Upper lobe of left lung (tissue), 6 donors: Measurements from ENCODE around the gene TMEM9B. TPM values are rescaled to one million over a fixed set of nuclear protein-coding genes. Genes with fewer than 3 reads are reported as not detected.
"Not testable (repeated sequence)": the region's sequence is repeated elsewhere in the genome, so short reads cannot be mapped to it uniquely, and the experiment has no call there.

Experiments used
- ATAC-seq, 2 donors: fragments of 200-7000 bp; cut with Tn5 transposase; one replicate each; pipeline ENCODE4 v1.9.1; 2022; ENCODE audit warnings: mild to moderate bottlenecking in 2 of 2, moderate library complexity in 2 of 2; ENCODE audit not compliant: low FRiP score in 2 of 2
- DNase-seq, 2 donors: peaks; one replicate each; pipeline ENCODE4 v3.0.0-alpha.2; 2019 to 2020
- H3K27ac ChIP-seq, 4 donors: fragments of 200-600 bp; sonication (generic); one replicate each; pipeline ENCODE4 v1.5.1; 2016 to 2019
- H3K27me3 ChIP-seq, 4 donors: fragments of 200-600 bp; sonication (generic); one replicate each; pipeline ENCODE4 v1.5.1; 2017 to 2019
- H3K36me3 ChIP-seq, 4 donors: fragments of 200-600 bp; sonication (generic); one replicate each; pipeline ENCODE4 v1.5.1; 2016 to 2019
- H3K4me1 ChIP-seq, 4 donors: fragments of 200-600 bp; sonication (generic); one replicate each; pipeline ENCODE4 v1.5.1; 2018 to 2019
- H3K4me3 ChIP-seq, 4 donors: fragments of 200-600 bp; sonication (generic); one replicate each; pipeline ENCODE4 v1.5.1; 2017 to 2019; ENCODE audit warnings: mild to moderate bottlenecking in 2 of 4, moderate library complexity in 1 of 4
- H3K9me3 ChIP-seq, 4 donors: fragments of 200-600 bp; sonication (generic); one replicate each; pipeline ENCODE4 v1.5.1; 2018 to 2019
- CTCF ChIP-seq, 6 experiments: fragments of 450-650 bp in 4 of 6; fragments of 200-600 bp in 2 of 6; sonication (generic) in 2 of 6; IDR thresholded peaks; one replicate each; pipeline ENCODE4 v1.5.1; 2016 to 2019; ENCODE audit warnings: antibody characterized with exemption in 6 of 6
- EP300 ChIP-seq, 4 donors: sonication (generic); formaldehyde crosslinking; IDR thresholded peaks; one replicate each; pipeline ENCODE4 v1.5.1; 2017; ENCODE audit warnings: antibody characterized with exemption in 4 of 4, control low read depth in 2 of 4
- POLR2A ChIP-seq, 4 donors: fragments of 450-650 bp; IDR thresholded peaks; one replicate each; pipeline ENCODE4 v1.5.1; 2016 to 2017; ENCODE audit warnings: antibody characterized with exemption in 4 of 4, mild to moderate bottlenecking in 2 of 4
- POLR2AphosphoS5 ChIP-seq, 2 donors: sonication (generic); formaldehyde crosslinking; IDR thresholded peaks; one replicate each; pipeline ENCODE4 v1.5.1; 2017; ENCODE audit warnings: antibody characterized with exemption in 2 of 2
- WGBS, 2 donors: methylation state at CpG; one replicate each; pipeline ENCODE4 v1.1.5; 2017 to 2018; 5-methylcytosine and 5-hydroxymethylcytosine counted together
- total RNA-seq, 6 donors: library from RNA; depleted of rRNA in 4 of 6; stranded (reverse); fragments of >200 nt in 4 of 6; gene quantifications; one replicate each; pipeline versions ENCODE4 v1.1.0 to v1.2.1, GENCODE V29; 2016 to 2021
- donor health status: DM: no; HTN: no; CAD: no; lungs with moderate emphysema.
- donor health status: DM: no; HTN: yes; CAD: no; lungs with severe emphysema.

The TMEM9B gene
- total RNA-seq, 6 donors from 2014 or later: 23.0 to 86.6 (median 56.0) TPM

- DNase-seq (no peak), ATAC-seq (no peak)
- Histone ChIP-seq H3K27me3 (no peaks in the 10 kb centered on the region), H3K9me3 (no peaks in the 10 kb centered on the region), H3K27ac (no peak overlapping the region), H3K4me1 (no peaks in the 10 kb centered on the region), H3K4me3 (no peak overlapping the region), H3K36me3 (no peaks in the 10 kb centered on the region)
- TF ChIP-seq POLR2A (IDR thresholded peaks at IDR 0.05): no peak
- no peak for TF ChIP-seq POLR2AphosphoS5 (IDR thresholded peaks at IDR 0.05)
- no peak for TF ChIP-seq EP300 (IDR thresholded peaks at IDR 0.05)
- 58 to 77% methylated on average over 3 of the region's 3 CpGs for WGBS, 2 donors
These were observed 24.3 kb upstream of the TMEM9B start for GRCh38 chr11:8988329-8989234.

- WGBS, 2 donors: 81 to 88% methylated on average over 2 of the region's 2 CpGs
- no peak for ATAC-seq
- H3K27ac ChIP-seq: no peak overlapping the region
- H3K9me3 ChIP-seq: no peaks in the 10 kb centered on the region
- H3K4me1 ChIP-seq: no peaks in the 10 kb centered on the region
- H3K4me3 ChIP-seq: no peak overlapping the region
- no peak for DNase-seq
- TF ChIP-seq POLR2AphosphoS5 (IDR thresholded peaks at IDR 0.05) (no peak), CTCF (IDR thresholded peaks at IDR 0.05) (no peak), POLR2A (IDR thresholded peaks at IDR 0.05) (no peak), EP300 (IDR thresholded peaks at IDR 0.05) (no peak)
- no peaks in the 10 kb centered on the region for H3K27me3 ChIP-seq
- no peaks in the 10 kb centered on the region for H3K36me3 ChIP-seq
These were observed 23.2 kb upstream of the TMEM9B start for GRCh38 chr11:8987446-8987845.

- WGBS, 2 donors: 79 to 93% methylated on average over 5 to 6 of the region's 6 CpGs
- not testable (repeated sequence) for DNase-seq
These were observed 22.5 kb upstream of the TMEM9B start for GRCh38 chr11:8986772-8987171.

GRCh38 chr11:8985462-8985861, 21.2 kb upstream of the TMEM9B start:
- no peak for TF ChIP-seq POLR2AphosphoS5 (IDR thresholded peaks at IDR 0.05)
- TF ChIP-seq EP300 (IDR thresholded peaks at IDR 0.05): no peak
- no peak for TF ChIP-seq POLR2A (IDR thresholded peaks at IDR 0.05)
- TF ChIP-seq CTCF (IDR thresholded peaks at IDR 0.05): no peak
- no peak for ATAC-seq
- Histone ChIP-seq H3K4me1 (no peaks in the 10 kb centered on the region), H3K27ac (no peak overlapping the region), H3K36me3 (no peaks in the 10 kb centered on the region), H3K27me3 (no peaks in the 10 kb centered on the region), H3K9me3 (no peaks in the 10 kb centered on the region), H3K4me3 (no peak overlapping the region)
- DNase-seq: no peak
- 84 to 97% methylated on average over 5 of the region's 5 CpGs for WGBS, 2 donors

More at GRCh38 chr11:8986772-8987171, 22.5 kb upstream of the TMEM9B start:
- ATAC-seq, H3K9me3 ChIP-seq, H3K27me3 ChIP-seq, H3K36me3 ChIP-seq, H3K27ac ChIP-seq, H3K4me3 ChIP-seq, H3K4me1 ChIP-seq: not testable (repeated sequence)

GRCh38 chr11:8983552-8983951, 19.3 kb upstream of the TMEM9B start:
- Histone ChIP-seq H3K27ac (no peak overlapping the region), H3K36me3 (no peaks in the 10 kb centered on the region), H3K27me3 (no peaks in the 10 kb centered on the region), H3K4me3 (no peak overlapping the region), H3K4me1 (no peaks in the 10 kb centered on the region), H3K9me3 (no peaks in the 10 kb centered on the region)
- ATAC-seq (no peak), DNase-seq (no peak)
- no peak for TF ChIP-seq POLR2A (IDR thresholded peaks at IDR 0.05)
- TF ChIP-seq EP300 (IDR thresholded peaks at IDR 0.05): no peak
- TF ChIP-seq POLR2AphosphoS5 (IDR thresholded peaks at IDR 0.05): no peak
- 63 to 88% methylated on average over 2 of the region's 2 CpGs for WGBS, 2 donors

GRCh38 chr11:8980485-8980884, 16.2 kb upstream of the TMEM9B start:
- no peak overlapping the region for H3K27ac ChIP-seq
- no peaks in the 10 kb centered on the region for H3K4me1 ChIP-seq
- ATAC-seq: no peak
- H3K36me3 ChIP-seq: no peaks in the 10 kb centered on the region
- no peaks in the 10 kb centered on the region for H3K27me3 ChIP-seq
- TF ChIP-seq EP300 (IDR thresholded peaks at IDR 0.05) (no peak), POLR2AphosphoS5 (IDR thresholded peaks at IDR 0.05) (no peak), POLR2A (IDR thresholded peaks at IDR 0.05) (no peak), CTCF (IDR thresholded peaks at IDR 0.05) (no peak)
- WGBS, 2 donors: 79 to 85% methylated on average over 3 of the region's 3 CpGs
- H3K4me3 ChIP-seq: no peak overlapping the region
- H3K9me3 ChIP-seq: no peaks in the 10 kb centered on the region
- DNase-seq: no peak

- H3K27me3 ChIP-seq, H3K9me3 ChIP-seq, H3K27ac ChIP-seq, H3K4me1 ChIP-seq, H3K36me3 ChIP-seq, DNase-seq, H3K4me3 ChIP-seq, ATAC-seq: not testable (repeated sequence)
- 89 to 92% methylated on average over 5 of the region's 7 CpGs for WGBS, 2 donors
These were observed 15.1 kb upstream of the TMEM9B start for GRCh38 chr11:8979365-8979764.
